Left cardiac atrium (tissue), 4 donors: ENCODE data around the gene TNP2. TPM values are rescaled to one million over a fixed set of nuclear protein-coding genes. Genes with fewer than 3 reads are reported as not detected.

Experiments used
- ATAC-seq, 2 donors: fragments of 200-7000 bp; cut with Tn5 transposase; one replicate each; pipeline ENCODE4 v1.9.1; 2020; ENCODE audit warnings: mild to moderate bottlenecking in 2 of 2, moderate library complexity in 2 of 2
- DNase-seq: peaks from one replicate; pipeline ENCODE4 v3.0.0-alpha.2; 2020
- intact Hi-C, 2 donors: fragments of 100-400 bp; cut with DNase I; formaldehyde crosslinking; loops; one replicate each; pipeline versions ENCODE4 v1.14.1 to v1.15.1; 2022 to 2023
- total RNA-seq, 2 donors: library from RNA; stranded (reverse); fragmentation: NEBNext Ultra II Directional; extraction: Animal tissue kit (Norgen Biotek cat#: 25700); gene quantifications; one replicate each; pipeline ENCODE4 v1.2.1, GENCODE V29; 2021
- donor health status: DM: no; HTN: yes; CAD: no.
- donor health status: DM: no; HTN: yes; CAD: no; lungs with severe emphysema.
- donor health status: DM: yes; HTN: yes; CAD: no.
- donor health status: Dilated cardiomyopathy.

Gene TNP2
- total RNA-seq, 2 donors from 2014 or later = not detected

DNA sequence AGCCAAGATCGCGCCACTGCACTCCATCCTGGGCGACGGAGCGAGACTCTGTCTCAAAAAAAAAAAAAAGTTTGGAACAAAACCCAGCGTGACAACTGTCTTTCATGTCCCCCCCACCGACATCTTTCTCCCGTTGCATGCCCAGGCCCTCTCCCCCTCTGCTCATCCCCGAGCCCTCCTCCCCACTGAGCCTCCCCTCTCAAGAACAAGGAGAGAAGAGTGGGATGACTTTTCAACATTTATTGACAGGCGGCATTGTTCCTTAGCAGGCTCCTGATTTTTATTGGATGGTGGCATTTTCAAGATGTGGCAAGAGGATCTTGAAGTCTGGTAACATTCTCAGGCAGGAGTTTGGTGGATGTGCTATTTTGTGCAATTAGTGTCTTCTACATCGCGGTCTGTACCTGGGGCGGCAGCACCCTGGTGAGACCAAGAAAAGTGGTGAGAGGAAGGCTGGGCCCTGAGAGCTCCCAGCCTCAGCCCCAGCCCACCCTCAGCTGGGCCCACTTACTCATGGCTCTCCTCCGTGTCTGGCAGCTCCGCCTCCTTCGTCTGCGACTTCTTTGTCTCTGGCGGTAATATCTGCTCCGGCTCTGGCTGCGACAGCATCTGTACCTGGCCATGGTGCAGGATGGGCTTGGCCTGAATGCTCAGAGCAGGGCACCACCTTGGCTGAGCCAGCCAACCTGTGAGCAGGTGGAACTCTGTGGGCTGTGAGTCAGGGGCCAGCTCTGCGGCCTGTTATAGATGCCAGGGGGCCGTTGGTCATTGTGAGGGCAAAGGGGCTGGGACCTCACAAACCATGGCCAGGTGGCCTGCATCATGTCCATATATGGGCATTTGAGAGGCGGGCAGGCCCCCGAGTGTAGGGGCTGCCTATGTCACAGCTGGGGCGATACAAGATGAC is 11.7 kb upstream of the TNP2 start, which contains the start of gene PRM1:
Gene PRM1, minus strand, starts transcription at position 715 of the 907 bp plus-strand sequence. Its CDS starts 92 bp downstream, at position 623.
- intact Hi-C loops = no loop called here
- DNase-seq (no peak), ATAC-seq (no peak)

DNA sequence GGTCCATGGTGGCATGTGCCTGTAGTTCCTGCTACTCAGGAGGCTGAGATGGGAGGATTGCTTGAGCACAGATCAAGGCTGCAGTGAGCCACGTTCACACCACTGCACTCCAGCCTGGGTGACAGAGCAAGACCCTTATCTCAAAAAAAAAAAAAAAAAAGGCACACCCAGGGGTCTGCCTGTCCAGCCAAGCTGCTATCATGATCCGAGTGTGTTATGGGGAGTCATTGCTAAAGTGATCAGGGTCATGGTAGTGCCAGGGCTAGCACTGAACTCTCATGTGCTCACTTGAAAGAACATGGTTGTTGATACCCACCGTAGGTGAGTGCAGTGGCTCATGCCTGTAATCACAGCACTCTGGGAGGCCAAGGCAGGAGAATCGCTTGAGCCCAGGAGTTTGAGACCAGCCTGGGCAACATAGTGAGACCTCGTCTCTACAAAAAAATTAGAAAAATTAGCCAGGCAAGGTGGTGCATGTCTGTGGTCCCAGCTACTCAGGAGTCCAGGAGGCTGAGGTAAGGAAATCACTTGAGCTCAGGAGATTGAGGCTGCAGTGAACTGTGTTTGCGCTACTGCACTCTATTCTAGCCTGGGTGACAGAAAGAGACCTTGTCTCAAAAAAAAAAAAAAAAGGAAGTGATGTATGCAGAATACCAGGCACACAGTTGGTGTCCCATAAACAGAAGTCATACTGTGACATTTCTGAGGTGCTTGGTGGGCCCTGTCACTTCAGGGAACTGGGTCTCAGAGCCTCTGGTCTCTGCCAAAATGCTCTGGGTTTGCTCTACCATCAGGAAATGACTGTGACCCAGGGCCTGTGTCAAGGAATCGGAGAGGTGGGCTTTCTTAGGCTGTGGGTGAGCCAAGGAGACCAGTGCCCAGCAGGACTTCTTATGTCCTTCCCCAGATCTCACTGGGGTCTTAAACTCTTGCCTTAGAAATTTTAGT is 9.8 kb upstream of the TNP2 start:
- intact Hi-C loops = no loop called here
- ATAC-seq = no peak
- DNase-seq = no peak

DNA sequence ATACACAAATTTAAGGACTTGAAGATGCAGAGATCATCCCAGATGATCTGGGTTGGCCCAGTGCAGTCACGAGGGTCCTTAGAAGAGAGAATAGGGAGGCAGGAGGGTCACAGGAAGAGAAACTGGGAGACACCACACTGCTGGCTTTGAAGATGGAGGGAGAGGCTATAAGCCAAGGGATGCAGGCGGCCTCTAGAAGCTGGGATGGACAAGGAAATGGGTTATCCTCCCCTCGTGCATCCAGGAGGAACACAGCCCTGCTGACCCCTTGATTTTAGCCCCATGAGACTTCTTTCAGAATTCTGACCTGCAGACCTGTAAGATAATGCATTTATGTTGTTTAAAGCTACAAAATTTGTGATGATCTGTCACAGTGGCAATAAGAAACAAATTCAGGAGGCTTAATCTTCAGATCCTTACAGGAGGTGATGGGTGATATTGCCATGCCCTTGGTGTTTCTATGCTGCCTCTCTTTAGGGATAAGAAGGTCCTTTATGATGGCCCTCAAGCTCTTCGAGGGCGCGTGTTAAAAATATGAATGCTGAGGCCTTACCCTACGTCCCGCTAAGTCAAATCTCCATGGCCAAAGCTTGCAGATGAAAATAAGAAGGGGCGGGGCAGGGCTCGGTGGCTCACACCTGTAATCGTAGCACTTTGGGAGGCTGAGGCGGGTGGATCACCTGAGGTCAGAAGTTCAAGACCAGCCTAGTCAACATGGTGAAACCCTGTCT is 8.6 kb upstream of the TNP2 start:
- DNase-seq (no peak), ATAC-seq (no peak)
- intact Hi-C loops = no loop called here

DNA sequence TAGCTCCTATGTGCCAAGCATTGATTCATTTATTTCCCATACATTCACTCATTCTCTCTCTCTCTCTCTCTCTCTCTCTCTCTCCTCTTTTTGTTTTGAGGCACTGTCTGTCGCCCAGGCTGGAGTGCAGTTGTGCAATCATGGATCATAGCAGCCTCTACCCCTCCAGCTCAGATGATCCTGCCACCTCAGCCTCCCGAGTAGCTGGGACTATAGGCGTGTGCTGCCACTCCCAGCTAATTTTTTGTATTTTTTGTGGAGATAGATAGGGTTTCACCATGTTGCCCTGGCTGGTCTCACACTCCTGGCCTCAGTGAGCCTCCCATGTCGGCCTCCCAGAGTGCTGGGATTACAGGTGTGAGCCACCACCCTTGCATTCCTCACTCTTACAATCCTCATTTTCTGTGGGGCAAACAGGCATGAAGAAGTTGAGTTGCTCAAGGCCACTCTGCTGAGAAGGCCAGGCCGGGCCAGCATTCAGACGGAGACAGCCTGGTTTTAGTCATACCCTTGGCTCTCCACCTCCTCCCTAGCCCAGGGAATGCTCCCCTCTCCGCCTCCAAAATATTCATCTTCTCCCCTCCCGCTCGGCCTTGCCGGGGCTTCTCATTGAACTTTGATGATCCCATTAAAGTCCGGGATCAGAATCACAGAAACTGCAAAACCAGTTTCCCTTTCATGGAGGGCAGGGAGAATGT is 7.9 kb upstream of the TNP2 start:
- intact Hi-C loops = no loop called here
- no peak for ATAC-seq
- DNase-seq = no peak

DNA sequence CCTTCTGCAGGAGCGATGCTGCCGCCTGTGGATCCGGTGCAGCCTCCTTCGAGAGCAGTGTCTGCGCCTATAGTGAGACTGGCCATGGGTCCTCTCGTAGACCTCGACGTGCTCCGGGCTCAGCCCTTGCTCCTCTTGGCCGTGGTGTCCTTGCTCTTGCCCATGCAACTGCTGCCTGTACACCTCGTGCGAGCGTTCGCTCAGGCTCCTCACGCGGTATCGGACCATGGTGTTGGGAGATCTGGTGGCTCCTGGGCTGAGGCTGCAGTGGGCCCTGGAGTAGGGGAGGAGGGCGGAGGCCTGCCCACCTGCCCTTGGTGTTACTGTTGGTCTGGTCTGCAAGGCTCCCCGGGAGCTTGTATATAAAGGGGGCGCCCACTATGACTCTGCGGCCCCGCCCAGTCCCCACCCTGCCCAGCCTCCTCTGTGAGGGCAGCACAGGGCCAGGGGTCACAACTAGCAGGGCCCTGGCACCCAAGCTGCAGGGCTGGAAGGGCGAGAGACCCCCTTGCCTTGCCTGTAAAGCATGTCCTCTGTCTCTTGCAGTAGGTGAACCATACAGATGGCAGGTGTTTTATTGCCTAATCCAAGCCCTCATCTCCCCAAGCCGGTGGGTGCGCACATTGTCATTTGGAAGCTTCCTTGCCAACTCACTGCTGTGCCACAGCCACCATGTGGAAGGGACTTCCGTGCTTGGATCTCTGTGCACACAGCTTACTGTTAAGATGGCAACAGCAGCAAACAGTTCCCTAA is 7.2 kb upstream of the TNP2 start, which contains the start of gene PRM2:
Gene PRM2, minus strand, starts transcription at position 338 of the 753 bp plus-strand sequence. Its CDS starts 110 bp downstream, at position 228.
- intact Hi-C loops = no loop called here
- ATAC-seq = no peak

DNA sequence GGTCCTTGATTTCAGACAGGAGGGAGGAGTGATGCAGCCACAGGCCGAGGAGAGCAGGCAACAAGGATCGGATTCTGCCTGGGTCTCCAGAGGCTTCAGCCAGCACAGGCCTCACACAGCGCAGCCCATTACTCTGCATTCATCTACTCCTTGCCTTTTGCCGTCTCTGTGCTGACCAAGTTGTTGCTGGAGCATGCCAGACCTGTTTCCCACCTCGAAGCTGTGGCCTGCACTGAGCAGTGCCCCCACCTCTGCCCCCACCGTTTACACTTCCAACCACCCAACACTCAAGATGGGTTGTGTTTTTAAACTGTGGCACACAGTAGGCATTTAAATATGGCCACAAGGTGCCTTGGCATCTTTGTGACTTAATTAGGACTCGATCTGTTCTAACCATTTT is 5.8 kb upstream of the TNP2 start:
- no peak for ATAC-seq
- intact Hi-C loops = no loop called here
- no peak for DNase-seq

More for the DNA sequence above, 7.2 kb upstream of the TNP2 start, which contains the start of gene PRM2:
- no peak for DNase-seq

DNA sequence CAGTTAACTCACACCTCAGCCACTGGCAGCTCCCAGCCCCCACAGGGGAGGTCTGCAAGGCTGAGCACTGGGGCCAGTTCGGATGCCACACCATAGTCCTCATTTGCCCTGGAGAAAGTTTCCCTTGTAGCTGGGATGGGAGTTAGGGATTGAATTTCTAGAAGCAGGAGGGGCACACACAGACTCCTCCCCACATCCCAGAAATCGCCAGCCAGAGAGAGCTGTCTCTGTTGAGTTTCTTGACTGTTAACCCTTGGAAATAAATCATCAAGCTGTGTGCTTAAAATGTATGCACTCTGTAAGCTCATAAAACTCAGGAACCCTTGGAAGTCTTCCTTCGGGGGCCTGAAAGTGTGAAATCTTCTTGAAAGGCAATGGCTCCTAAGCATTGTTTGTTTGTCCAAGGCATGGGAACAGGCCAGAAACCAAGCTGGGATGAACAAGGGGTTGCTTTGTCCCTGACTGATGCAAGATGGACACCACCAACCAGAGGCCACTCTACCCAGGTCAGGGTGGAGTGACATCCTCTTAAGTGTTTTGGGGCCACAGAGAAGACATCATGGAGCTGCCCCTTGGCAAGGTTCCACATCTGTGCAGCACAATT is 4.7 kb upstream of the TNP2 start:
- no peak for ATAC-seq
- intact Hi-C loops = no loop called here

DNA sequence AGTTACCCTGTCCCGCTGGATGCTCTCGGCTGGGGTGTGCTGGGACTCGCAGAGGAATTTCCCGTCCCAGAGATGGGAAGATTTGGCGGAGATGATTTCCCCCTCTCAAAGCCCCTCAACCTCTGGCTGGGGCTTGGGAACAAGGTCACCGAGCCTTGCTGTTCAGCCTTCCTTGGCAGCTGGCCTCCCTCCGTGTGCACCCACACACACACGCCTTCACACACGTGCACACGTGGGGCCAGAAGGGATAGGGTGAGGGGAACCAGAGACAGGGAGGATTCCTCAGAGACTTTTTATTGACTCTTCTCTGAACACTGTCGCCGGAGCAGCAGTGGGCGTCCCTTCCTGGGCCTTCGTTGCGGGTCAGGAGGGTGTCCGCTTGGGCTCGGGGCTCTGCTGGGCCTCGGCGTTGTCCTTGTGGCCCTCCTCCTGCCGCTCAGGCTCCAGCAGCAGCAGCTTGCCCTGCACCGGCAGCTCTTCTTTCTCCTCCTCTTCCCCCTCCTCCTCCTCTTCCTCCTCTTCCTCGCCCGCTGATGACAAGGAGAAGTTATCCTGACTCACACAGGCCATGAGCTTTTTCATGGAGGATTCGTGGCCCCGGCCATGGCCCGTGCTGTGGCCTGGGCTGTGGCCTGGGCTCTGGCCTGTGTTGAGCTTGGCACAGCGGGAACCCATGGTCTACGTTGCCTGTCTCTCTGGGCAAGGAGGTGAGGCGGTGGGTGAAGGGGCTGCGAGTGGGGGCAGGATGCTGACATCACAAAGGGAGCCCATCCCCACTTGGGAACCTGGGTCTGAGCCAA is 4.0 kb upstream of the TNP2 start, which contains the start of gene PRM3:
Gene PRM3, minus strand, starts transcription at position 709 of the 800 bp plus-strand sequence. Its CDS starts 34 bp downstream, at position 675.
- no peak for DNase-seq
- ATAC-seq = no peak
- intact Hi-C loops = no loop called here

More for the DNA sequence above, 4.7 kb upstream of the TNP2 start:
- no peak for DNase-seq

DNA sequence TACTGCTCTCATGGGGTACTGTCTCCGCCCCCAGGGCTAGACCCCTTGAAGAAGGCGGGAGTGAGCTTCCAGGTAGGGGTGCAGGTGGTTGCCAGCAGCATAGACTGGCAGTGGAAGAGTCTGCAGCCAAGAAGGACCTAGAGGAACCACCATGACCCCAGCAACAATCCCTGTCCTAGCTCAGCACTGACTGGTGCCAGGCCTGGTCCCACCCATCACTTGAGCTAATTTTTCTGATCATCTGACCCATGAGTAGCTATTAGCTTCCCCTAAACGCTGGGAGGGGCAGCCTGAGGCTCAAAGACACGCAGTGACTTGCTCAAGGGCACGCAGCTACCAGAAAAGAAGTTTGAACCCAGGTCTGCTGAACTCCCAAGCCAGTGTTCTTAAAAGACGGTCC is 3.4 kb upstream of the TNP2 start:
- intact Hi-C loops = no loop called here
- ATAC-seq (no peak), DNase-seq (no peak)

DNA sequence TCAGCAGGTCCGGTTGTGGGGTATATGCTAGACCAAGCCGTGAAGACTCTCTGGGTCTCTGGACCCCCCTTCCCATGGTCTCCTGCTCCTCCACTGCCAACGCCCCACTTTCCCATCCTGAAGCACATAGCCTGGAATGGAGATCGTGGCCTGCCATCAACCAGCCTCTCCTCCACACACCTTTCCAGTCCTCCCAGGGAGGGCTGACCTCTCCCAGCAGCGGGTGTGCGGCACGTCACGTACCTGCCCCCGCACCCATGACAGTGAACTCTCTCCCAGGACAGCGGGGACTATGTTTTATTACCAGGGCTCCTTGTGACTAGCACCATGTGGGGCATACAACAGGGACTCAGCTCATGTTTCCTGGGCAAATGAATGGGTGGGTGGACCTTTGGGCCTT is 2.5 kb upstream of the TNP2 start:
- intact Hi-C loops = no loop called here
- DNase-seq = no peak
- no peak for ATAC-seq

DNA sequence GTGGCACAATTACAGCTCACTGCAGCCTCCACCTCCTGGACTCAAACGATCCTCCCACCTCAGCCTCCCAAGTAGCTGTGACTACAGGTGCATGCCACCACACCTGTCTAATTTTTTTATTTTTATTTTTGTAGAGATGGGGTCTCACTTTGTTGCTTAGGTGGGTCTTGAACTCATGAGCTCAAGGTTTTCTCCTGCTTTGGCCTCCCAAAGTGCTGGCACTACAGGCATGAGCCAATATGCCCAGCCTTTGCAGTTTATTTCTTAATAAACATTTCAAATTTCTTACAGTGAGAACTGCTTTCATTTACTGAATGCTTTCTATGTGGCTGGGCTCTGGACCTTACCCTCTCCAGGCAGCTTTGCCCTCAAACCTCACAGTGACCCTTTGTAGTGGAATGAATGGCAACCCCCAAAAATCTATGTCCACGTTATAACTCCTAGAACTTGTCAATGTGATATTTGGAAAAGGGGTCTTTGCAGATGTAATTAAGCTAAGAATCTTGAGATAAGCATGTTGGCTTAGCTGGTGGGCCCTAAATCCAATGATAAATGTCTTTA is 1.6 kb upstream of the TNP2 start:
- no peak for DNase-seq
- intact Hi-C loops = no loop called here

DNA sequence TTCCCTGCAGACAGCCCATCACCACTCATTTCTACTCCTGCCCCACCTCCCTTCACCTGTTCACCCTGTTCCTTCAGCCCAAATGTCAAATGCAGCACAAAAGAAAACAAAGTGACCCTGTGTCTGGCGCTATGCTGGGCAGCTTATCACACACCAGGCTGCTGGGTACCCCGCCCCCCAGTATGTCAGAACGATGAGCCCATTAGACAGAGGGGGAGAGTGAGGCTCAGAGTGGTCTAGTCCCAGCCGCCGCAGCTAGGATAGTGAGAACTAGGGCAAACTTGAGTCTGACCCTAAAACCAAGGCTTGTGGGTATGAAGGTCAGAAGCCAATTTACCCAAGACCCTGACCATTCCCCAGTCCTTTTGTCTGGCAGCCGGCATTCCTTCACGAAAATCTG is 4.0 kb downstream of the TNP2 start:
- ATAC-seq (no peak), DNase-seq (no peak)
- intact Hi-C loops = no loop called here

More for the DNA sequence above, 1.6 kb upstream of the TNP2 start:
- ATAC-seq = no peak

DNA sequence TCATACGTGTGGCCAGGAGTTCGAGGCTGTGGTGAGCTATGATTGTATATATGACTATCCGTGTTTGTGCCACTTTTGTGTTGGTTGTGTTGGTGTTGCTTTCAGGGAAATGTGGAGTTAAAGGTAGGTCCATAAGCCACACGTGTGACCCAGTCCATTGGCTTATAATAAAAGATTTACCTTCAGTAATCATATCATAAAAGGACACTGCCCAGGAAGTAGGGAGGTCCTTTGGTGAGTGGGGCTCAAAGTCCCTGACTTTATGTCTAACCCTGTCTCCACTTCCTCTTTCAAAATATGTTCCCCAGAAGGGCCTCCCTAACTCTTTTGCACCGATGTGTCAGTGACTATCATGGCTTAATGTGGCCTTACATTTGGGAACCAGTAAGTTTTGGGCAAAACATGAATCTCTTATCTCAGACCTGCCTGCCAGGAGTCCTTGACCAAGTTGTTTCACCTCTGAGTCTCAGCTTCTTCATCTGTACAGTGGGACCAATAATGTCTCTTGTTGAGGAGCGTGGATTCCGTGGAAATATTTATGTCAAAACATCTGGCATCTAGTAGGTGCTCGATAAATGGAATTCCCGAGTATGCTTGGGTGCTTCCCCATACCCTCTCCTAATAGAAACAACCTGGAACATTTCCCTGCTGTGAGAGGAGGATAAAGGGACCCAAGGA is 4.8 kb downstream of the TNP2 start:
- DNase-seq (no peak), ATAC-seq (no peak)
- intact Hi-C loops = no loop called here

DNA sequence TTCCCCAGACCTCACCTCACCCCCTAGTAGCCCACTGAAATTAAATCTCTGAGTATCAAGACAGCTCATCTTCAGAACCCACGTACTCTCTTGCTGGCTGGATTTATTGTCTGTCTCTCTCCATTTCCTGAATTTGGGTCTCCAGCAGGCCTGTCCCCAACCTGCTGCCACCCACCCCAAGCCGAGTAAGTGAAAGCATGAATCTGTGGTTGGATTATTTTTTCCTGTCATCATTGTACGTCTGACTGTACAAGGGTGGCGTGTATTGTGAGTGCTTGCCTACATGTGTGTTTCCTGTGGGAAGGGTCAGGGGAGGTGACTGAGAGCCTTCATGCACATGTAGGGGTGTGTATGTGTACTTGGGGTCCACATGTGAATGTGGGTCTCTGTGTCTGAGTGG is 5.4 kb downstream of the TNP2 start:
- DNase-seq (no peak), ATAC-seq (no peak)
- intact Hi-C loops = no loop called here

DNA sequence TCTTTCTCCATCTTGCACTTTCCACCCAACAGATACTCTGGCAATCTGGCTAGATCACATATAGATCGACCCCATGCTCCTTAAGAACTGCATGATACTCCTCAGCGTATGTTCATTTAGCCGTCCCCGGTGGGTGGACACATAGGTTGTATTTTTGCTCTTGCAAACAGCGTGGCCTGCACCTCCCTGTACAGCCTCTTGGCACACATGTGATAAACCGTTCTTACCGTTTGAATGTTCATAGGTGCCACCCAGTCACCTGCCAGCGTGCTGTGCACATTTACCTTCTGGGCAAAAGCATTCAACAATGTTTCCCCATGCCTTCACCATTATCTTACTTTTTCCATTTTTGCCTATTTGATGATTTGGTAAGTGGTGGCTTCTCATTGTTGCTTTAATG is 6.2 kb downstream of the TNP2 start:
- ATAC-seq (no peak), DNase-seq (no peak)
- intact Hi-C loops = no loop called here

DNA sequence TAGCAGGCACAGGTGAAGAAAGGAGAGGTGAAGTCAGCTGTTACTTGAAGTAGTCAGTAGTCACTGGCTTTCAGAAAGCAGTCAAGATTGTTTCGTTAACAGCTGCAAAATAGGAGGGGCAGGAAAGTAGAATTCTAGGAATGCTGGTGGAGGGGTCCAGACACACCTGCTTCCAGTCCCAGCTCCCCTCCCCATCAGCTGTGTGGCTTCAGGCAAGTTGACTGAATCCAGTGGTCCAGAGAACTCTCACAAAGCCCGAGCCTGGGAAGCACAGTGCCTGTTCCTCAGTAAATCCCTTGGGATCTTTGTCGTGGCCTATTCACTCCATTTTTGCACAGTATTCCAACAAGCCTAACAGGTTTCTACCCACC is 8.5 kb downstream of the TNP2 start:
- ATAC-seq (no peak), DNase-seq (no peak)
- intact Hi-C loops = no loop called here
